B cell (primary cell): ENCODE results near the gene FKBP7. TPM values are rescaled to one million over a fixed set of nuclear protein-coding genes. Genes with fewer than 3 reads are reported as not detected.

Source experiments
- ATAC-seq: fragments of 200-7000 bp; cut with Tn5 transposase; one replicate; pipeline ENCODE4 v1.10.0; 2021; ENCODE audit warnings: low read depth, mild to moderate bottlenecking, moderate number of reproducible peaks, moderate library complexity
- CTCF ChIA-PET: fragments of 350-600 bp; sonication (Branson Sonifier 250); formaldehyde crosslinking; loops from one replicate; lab custom pipeline; 2021; ENCODE audit warnings: antibody characterized with exemption, inconsistent platforms; lab: Charles Lee
- POLR2A ChIA-PET: fragments of 350-600 bp; sonication (Branson Sonifier 250); formaldehyde crosslinking; loops from one replicate; lab custom pipeline; 2021; ENCODE audit warnings: antibody characterized with exemption; lab: Charles Lee
- DNase-seq: peaks from one replicate; pipeline ENCODE4 v3.0.0; 2013
- H2AFZ ChIP-seq: 2 replicates; pipeline ENCODE4 v1.6.1; 2012; ENCODE audit warnings: mild to moderate bottlenecking, low read depth, low read length; ENCODE audit not compliant: insufficient read depth, poor library complexity, severe bottlenecking
- H3K27ac ChIP-seq, 2 donors: 1 replicate in 1 of 2; 2 replicates in 1 of 2; pipeline ENCODE4 v1.5.1; 2012 to 2013; ENCODE audit warnings: low read length in 2 of 2, mild to moderate bottlenecking in 2 of 2, moderate library complexity in 1 of 2
- H3K27me3 ChIP-seq, 4 experiments: fragments of 200-600 bp in 1 of 4; sonication (generic) in 1 of 4; replicated peaks in 1 of 4; 1 replicate in 2 of 4; 2 replicates in 2 of 4; pipeline versions ENCODE4 v1.6.1 to v1.7.0; 2013 to 2016; ENCODE audit warnings: low read length in 3 of 4, mild to moderate bottlenecking in 2 of 4, mixed read lengths in 1 of 4, moderate library complexity in 1 of 4; ENCODE audit not compliant: insufficient read depth in 4 of 4, control insufficient read depth in 3 of 4; ENCODE audit errors: control extremely low read depth in 1 of 4
- H3K36me3 ChIP-seq, 2 experiments: replicated peaks in 1 of 2; 1 replicate in 1 of 2; 2 replicates in 1 of 2; pipeline versions ENCODE4 v1.6.1 to v1.7.1; 2013; ENCODE audit warnings: low read length in 1 of 2; ENCODE audit not compliant: insufficient read depth in 2 of 2, control insufficient read depth in 1 of 2; ENCODE audit errors: control extremely low read depth in 1 of 2, extremely low read depth in 1 of 2
- H3K4me1 ChIP-seq, 2 donors: fragments of 200-600 bp in 1 of 2; sonication (generic) in 1 of 2; 1 replicate in 1 of 2; 2 replicates in 1 of 2; pipeline versions ENCODE4 v1.5.1 to v1.6.1; 2013 to 2017; ENCODE audit warnings: low read length in 2 of 2; ENCODE audit not compliant: control insufficient read depth in 2 of 2, insufficient read depth in 2 of 2
- H3K4me2 ChIP-seq: replicated peaks from 2 replicates; pipeline ENCODE3; 2012; ENCODE audit warnings: mild to moderate bottlenecking, low read depth, low read length; ENCODE audit not compliant: poor library complexity, severe bottlenecking
- H3K4me3 ChIP-seq, 5 experiments: fragments of 200-600 bp in 1 of 5; sonication (generic) in 1 of 5; 1 replicate in 3 of 5; 2 replicates in 2 of 5; pipeline versions ENCODE4 v1.5.1 to v1.7.0; 2011 to 2016; ENCODE audit warnings: low read length in 4 of 5, mild to moderate bottlenecking in 4 of 5, low read depth in 2 of 5, control low read depth in 1 of 5, moderate library complexity in 1 of 5; ENCODE audit not compliant: insufficient read depth in 1 of 5; ENCODE audit errors: control extremely low read depth in 1 of 5, extremely low read depth in 1 of 5
- H3K79me2 ChIP-seq: fragments of 200-600 bp; sonication (generic); one replicate; pipeline ENCODE4 v1.6.0; 2016; ENCODE audit warnings: low read length; ENCODE audit not compliant: control insufficient read depth, insufficient read depth
- H3K9ac ChIP-seq: fragments of 200-600 bp; sonication (generic); 2 replicates; pipeline ENCODE4 v1.6.1; 2017; ENCODE audit warnings: mild to moderate bottlenecking, low read length, moderate library complexity
- H3K9me3 ChIP-seq, 3 donors: one replicate each; pipeline versions ENCODE4 v1.6.1 to v1.7.1; 2013; ENCODE audit warnings: low read length in 2 of 3; ENCODE audit not compliant: control insufficient read depth in 2 of 3, insufficient read depth in 1 of 3; ENCODE audit errors: control extremely low read depth in 1 of 3
- H4K20me1 ChIP-seq: 2 replicates; pipeline ENCODE4 v1.6.0; 2012; ENCODE audit warnings: mild to moderate bottlenecking, low read length; ENCODE audit not compliant: insufficient read depth, control insufficient read depth, poor library complexity, severe bottlenecking
- H3K27ac Mint-ChIP-seq: one replicate; pipeline ENCODE4 v1.8.0; 2021; ENCODE audit warnings: mixed read lengths
- H3K27me3 Mint-ChIP-seq: one replicate; pipeline ENCODE4 v1.8.0; 2021; ENCODE audit warnings: mixed read lengths
- H3K4me1 Mint-ChIP-seq: one replicate; pipeline ENCODE4 v1.8.0; 2021; ENCODE audit warnings: mixed read lengths
- H3K4me3 Mint-ChIP-seq: one replicate; pipeline ENCODE4 v1.8.0; 2021; ENCODE audit warnings: mixed read lengths
- H3K9me3 Mint-ChIP-seq: one replicate; pipeline ENCODE4 v1.8.0; 2022; ENCODE audit warnings: mixed read lengths; ENCODE audit not compliant: insufficient read depth
- CTCF ChIP-seq: fragments of 200-600 bp; IDR thresholded peaks from one replicate; pipeline ENCODE4 v1.8.0; 2022; ENCODE audit warnings: antibody characterized with exemption, mild to moderate bottlenecking
- EZH2 ChIP-seq: IDR thresholded peaks from 2 replicates; pipeline ENCODE4 v1.6.1; 2012; ENCODE audit warnings: borderline replicate concordance, low read depth, mild to moderate bottlenecking, moderate library complexity, low read length; ENCODE audit not compliant: insufficient read depth, poor library complexity, severe bottlenecking
- WGBS: methylation state at CpG from one replicate; pipeline ENCODE4 v1.1.5; 2013; ENCODE audit warnings: missing lambda C conversion rate; ENCODE audit not compliant: insufficient coverage; 5-methylcytosine and 5-hydroxymethylcytosine counted together
- intact Hi-C: fragments of 100-400 bp; cut with micrococcal nuclease; formaldehyde crosslinking; loops from one replicate; pipeline ENCODE4 v1.10.0; 2022
- polyA plus RNA-seq: library from polyadenylated mRNA; depleted of rRNA; stranded (reverse); fragments of >200 nt; gene quantifications from 2 replicates; pipeline ENCODE4 v1.2.3, GENCODE V29; 2012
- total RNA-seq, 2 donors: library from RNA; stranded (reverse); fragments of 120-200 nt in 1 of 2; gene quantifications; 1 replicate in 1 of 2; 2 replicates in 1 of 2; pipeline versions ENCODE4 v1.2.3 to v1.2.4, GENCODE V29; 2013 to 2022

FKBP7 gene
- total and polyA plus RNA-seq, 2 donors (not counting 1 experiment from before 2014, with no cell fraction given): 0.39 to 0.97 TPM

- DNase-seq: no peak
- ChIA-PET POLR2A (no interaction called here), CTCF (no interaction called here)
- intact Hi-C loops: no loop called here
- Histone ChIP-seq H3K4me3 (no peak overlapping the region), H3K36me3 (peaks cover 0 to 13% of the 10 kb centered on the region in 2 experiments), H3K27ac (no peak overlapping the region), H4K20me1 (peaks cover 49% of the 10 kb centered on the region), H3K4me2 (no peak overlapping the region), H3K9ac (no peak overlapping the region), H3K27me3 (no peaks in the 10 kb centered on the region), H3K9me3 (no peaks in the 10 kb centered on the region), H3K79me2 (peaks cover 72% of the 10 kb centered on the region), H3K4me1 (peaks cover 24 to 27% of the 10 kb centered on the region in 2 donors), H2AFZ (no peak overlapping the region)
- Mint-ChIP-seq H3K9me3 (no peaks in the 10 kb centered on the region), H3K27ac (no peak overlapping the region), H3K4me1 (peaks cover 39% of the 10 kb centered on the region), H3K4me3 (no peak overlapping the region), H3K27me3 (no peaks in the 10 kb centered on the region)
- no peak for ATAC-seq
- 93% methylated on average over 6 of the region's 6 CpGs for WGBS
- TF ChIP-seq EZH2 (no peak), CTCF (no peak)
Measured at GRCh38 chr2:178484245-178485041, 6.0 kb upstream of the FKBP7 start.

GRCh38 chr2:178482437-178482836 lies 4.0 kb upstream of the FKBP7 start:
- Histone ChIP-seq H3K9ac (no peak overlapping the region), H3K27me3 (no peaks in the 10 kb centered on the region), H3K4me1 (peaks cover 32 to 34% of the 10 kb centered on the region in 2 donors), H3K4me2 (peak overlapping the region; percentile 94), H3K27ac (no peak overlapping the region), H2AFZ (no peak overlapping the region), H3K4me3 (peak overlapping the region in 1 of 5 experiments; percentile 1), H3K79me2 (peaks cover 63% of the 10 kb centered on the region), H4K20me1 (peaks cover 49% of the 10 kb centered on the region), H3K9me3 (no peaks in the 10 kb centered on the region), H3K36me3 (peaks cover 0 to 9% of the 10 kb centered on the region in 2 experiments)
- peak; percentile 25 for DNase-seq
- TF ChIP-seq CTCF (no peak), EZH2 (no peak)
- no CpG with 5 or more reads among the region's 4 CpGs for WGBS
- Mint-ChIP-seq H3K9me3 (no peaks in the 10 kb centered on the region), H3K4me3 (peak overlapping the region; percentile 71), H3K27ac (peak overlapping the region; percentile 67), H3K4me1 (peaks cover 53% of the 10 kb centered on the region), H3K27me3 (no peaks in the 10 kb centered on the region)
- intact Hi-C loops: no loop called here
- ATAC-seq: peak; percentile 10
- POLR2A ChIA-PET: interaction anchor here (1.2 kb wide), 1 partner anchor 31 kb away, joined by 4 read pairs; the partner anchor contains the start of genes PJVK and PRKRA
- CTCF ChIA-PET: interaction anchor here (1.5 to 2.1 kb wide), 2 partner anchors 69 to 86 kb away, joined by 4 to 9 read pairs; no protein-coding TSS in a partner anchor
